Measurements from ENCODE around the gene AP3D1. TPM values are rescaled to one million over a fixed set of nuclear protein-coding genes. Genes with fewer than 3 reads are reported as not detected.
A peak's percentile ranks its signal among the peaks of the same experiment; 100 is the strongest.

AP3D1 gene
- total RNA-seq, 1 donor from 2014 or later: 98.8 TPM

DNA sequence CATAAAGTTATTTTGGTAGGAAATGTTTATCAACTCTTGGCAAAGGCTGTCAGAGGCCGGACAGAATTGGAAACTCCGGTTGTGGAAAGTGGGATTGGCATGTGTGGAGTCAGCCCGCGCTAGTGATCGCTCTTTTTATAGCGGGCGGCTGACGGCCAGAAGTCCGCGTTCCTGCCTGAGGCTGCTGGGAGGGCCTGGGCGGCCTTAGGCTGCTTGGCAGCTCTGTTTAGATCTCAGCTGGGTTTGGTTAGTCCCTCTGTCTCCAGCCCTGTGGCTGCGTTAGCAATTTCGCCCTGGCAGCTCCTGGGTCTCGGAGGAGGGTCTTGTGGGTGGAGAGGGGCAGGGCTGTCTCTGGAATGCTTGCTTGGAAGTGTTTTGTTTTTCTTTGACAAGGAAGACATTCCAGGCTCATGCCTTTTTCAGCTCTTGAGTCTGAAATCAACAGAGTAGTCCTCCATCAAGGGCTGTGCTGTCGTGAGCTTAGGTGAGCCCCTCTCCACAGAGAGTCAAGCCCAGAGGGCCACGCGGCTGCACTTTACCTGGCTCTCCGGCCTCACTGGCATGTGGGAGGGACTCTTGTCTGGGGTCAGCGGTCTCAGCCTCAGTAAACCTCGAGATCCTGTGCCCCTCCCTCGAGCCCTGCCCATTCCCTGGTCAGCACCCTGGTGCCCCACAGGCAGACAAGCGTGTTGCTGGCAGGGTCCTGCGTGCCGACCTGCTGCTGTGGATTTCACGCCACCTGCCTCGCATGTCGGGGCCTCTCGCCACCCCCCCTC lies 34.9 kb upstream of the AP3D1 start:
- intact Hi-C loops (cut with DNase I): loop anchor here (1.0 to 2.0 kb wide), 2 partner anchors 21 to 29 kb away; no protein-coding TSS in a partner anchor
- peak overlapping the region; percentile 81 to 87 for H3K27ac ChIP-seq

DNA sequence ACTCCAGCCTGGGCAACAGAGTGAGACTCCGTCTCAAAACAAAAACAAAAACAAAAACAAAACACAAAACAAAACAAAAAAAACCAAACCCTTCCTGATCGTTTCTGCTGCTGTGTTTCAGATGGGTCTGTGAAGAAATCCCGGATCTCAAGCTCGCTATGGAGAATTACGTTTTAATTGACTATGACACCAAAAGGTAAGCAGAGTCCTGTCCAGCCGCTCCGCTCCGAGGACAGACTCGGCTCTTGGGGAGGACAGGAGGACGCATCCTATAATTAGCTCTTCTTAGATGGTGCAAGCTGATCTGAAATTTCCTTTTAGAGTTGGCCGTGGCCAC lies 34.3 kb upstream of the AP3D1 start:
- Histone ChIP-seq H3K36me3 (peaks cover 0 to 4% of the 10 kb centered on the region in 2 donors), H3K4me3 (peak overlapping the region in 1 of 2 donors; percentile 41), H3K4me1 (peaks cover 26 to 59% of the 10 kb centered on the region in 2 donors), H3K9me3 (no peaks in the 10 kb centered on the region), H3K27me3 (no peaks in the 10 kb centered on the region), H3K27ac (peak overlapping the region; percentile 81 to 87)
- DNase-seq (ENCODE audit: low spot score in 2 of 2): no peak
- intact Hi-C loops (cut with DNase I): loop anchor here (1.0 to 2.0 kb wide), 2 partner anchors 20 to 29 kb away; no protein-coding TSS in a partner anchor
- TF ChIP-seq, protein P1, sequence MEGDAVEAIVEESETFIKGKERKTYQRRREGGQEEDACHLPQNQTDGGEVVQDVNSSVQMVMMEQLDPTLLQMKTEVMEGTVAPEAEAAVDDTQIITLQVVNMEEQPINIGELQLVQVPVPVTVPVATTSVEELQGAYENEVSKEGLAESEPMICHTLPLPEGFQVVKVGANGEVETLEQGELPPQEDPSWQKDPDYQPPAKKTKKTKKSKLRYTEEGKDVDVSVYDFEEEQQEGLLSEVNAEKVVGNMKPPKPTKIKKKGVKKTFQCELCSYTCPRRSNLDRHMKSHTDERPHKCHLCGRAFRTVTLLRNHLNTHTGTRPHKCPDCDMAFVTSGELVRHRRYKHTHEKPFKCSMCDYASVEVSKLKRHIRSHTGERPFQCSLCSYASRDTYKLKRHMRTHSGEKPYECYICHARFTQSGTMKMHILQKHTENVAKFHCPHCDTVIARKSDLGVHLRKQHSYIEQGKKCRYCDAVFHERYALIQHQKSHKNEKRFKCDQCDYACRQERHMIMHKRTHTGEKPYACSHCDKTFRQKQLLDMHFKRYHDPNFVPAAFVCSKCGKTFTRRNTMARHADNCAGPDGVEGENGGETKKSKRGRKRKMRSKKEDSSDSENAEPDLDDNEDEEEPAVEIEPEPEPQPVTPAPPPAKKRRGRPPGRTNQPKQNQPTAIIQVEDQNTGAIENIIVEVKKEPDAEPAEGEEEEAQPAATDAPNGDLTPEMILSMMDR (IDR thresholded peaks at IDR 0.05): no peak

More for the DNA sequence above, 34.9 kb upstream of the AP3D1 start:
- DNase-seq (ENCODE audit: low spot score in 2 of 2): peak; percentile 64 to 95
- Histone ChIP-seq H3K27me3 (no peaks in the 10 kb centered on the region), H3K9me3 (no peaks in the 10 kb centered on the region), H3K4me1 (peaks cover 26 to 57% of the 10 kb centered on the region in 2 donors), H3K4me3 (peak overlapping the region in 1 of 2 donors; percentile 41), H3K36me3 (peaks cover 3 to 5% of the 10 kb centered on the region in 2 donors)
- TF ChIP-seq, protein P1 (IDR thresholded peaks at IDR 0.05): no peak

GRCh38 chr19:2184422-2184975 lies 33.1 kb upstream of the AP3D1 start:
- Histone ChIP-seq H3K9me3 (no peaks in the 10 kb centered on the region), H3K4me1 (peaks cover 26 to 59% of the 10 kb centered on the region in 2 donors), H3K27ac (peak overlapping the region in 1 of 2 donors; percentile 87), H3K27me3 (no peaks in the 10 kb centered on the region), H3K36me3 (peaks cover 0 to under 1% of the 10 kb centered on the region in 2 donors), H3K4me3 (no peak overlapping the region)
- DNase-seq (ENCODE audit: low spot score in 2 of 2): no peak
- TF ChIP-seq, protein P1 (IDR thresholded peaks at IDR 0.05): no peak
- intact Hi-C loops (cut with DNase I): loop anchor here (1.0 kb wide), 1 partner anchor 15 kb away; no protein-coding TSS in a partner anchor

GRCh38 chr19:2181633-2181997 lies 30.2 kb upstream of the AP3D1 start:
- no peak for DNase-seq (ENCODE audit: low spot score in 2 of 2)
- no peak overlapping the region for H3K4me3 ChIP-seq
- no peaks in the 10 kb centered on the region for H3K27me3 ChIP-seq
- peaks cover 17 to 40% of the 10 kb centered on the region in 2 donors for H3K4me1 ChIP-seq
- TF ChIP-seq, protein P1 (IDR thresholded peaks at IDR 0.05): no peak
- H3K27ac ChIP-seq: peak overlapping the region; percentile 18 to 57
- no peaks in the 10 kb centered on the region for H3K9me3 ChIP-seq
- no peaks in the 10 kb centered on the region for H3K36me3 ChIP-seq
- intact Hi-C loops (cut with DNase I): no loop called here

- intact Hi-C loops (cut with DNase I): no loop called here
- no peak overlapping the region for H3K4me3 ChIP-seq
- H3K27ac ChIP-seq: peak overlapping the region in 1 of 2 donors; percentile 57
- peaks cover 12 to 37% of the 10 kb centered on the region in 2 donors for H3K4me1 ChIP-seq
- no peak for DNase-seq (ENCODE audit: low spot score in 2 of 2)
- TF ChIP-seq, protein P1 (IDR thresholded peaks at IDR 0.05): no peak
- H3K27me3 ChIP-seq: no peaks in the 10 kb centered on the region
- no peaks in the 10 kb centered on the region for H3K9me3 ChIP-seq
- no peaks in the 10 kb centered on the region for H3K36me3 ChIP-seq
Measured at GRCh38 chr19:2180881-2181632, 29.7 kb upstream of the AP3D1 start.

All from ascending aorta (tissue), 2 donors.